GM12878 (cell line): Measurements from ENCODE around the gene RSPH1. TPM values are rescaled to one million over a fixed set of nuclear protein-coding genes. Genes with fewer than 3 reads are reported as not detected.

Experiments
- ATAC-seq: fragments of 200-7000 bp; cut with Tn5 transposase; 3 replicates; pipeline ENCODE4 v1.9.1; 2020; ENCODE audit warnings: mild to moderate bottlenecking, moderate library complexity
- BruUV-seq: library from RNA; stranded (reverse); fragments of 400-500 nt; replicated peaks from 2 replicates; lab custom pipeline; 2021; lab: Mats Ljungman, UMichigan
- CTCF ChIA-PET: fragments of 300-600 bp; sonication (Branson Sonifier 250); formaldehyde crosslinking; extraction: SDS; loops from one replicate; lab custom pipeline; 2021; ENCODE audit warnings: inconsistent platforms; lab: Yijun Ruan, JAX
- POLR2A ChIA-PET: fragments of 350-600 bp; formaldehyde crosslinking; extraction: SDS; loops from one replicate; lab custom pipeline; 2021; ENCODE audit warnings: inconsistent platforms; lab: Charles Lee
- RAD21 ChIA-PET: fragments of 300-600 bp; sonication (Branson Sonifier 250); formaldehyde crosslinking; loops from one replicate; lab custom pipeline; 2023; ENCODE audit warnings: antibody characterized with exemption; ENCODE audit not compliant: unreplicated experiment; lab: Charles Lee
- SMC1A ChIA-PET: fragments of 300-600 bp; sonication (Branson Sonifier 250); formaldehyde crosslinking; loops from one replicate; lab custom pipeline; 2023; ENCODE audit not compliant: unreplicated experiment, uncharacterized antibody; lab: Charles Lee
- DNase-seq: peaks from one replicate; pipeline ENCODE4 v3.0.0-alpha.2; 2011; ENCODE audit warnings: low read depth, low spot score
- FAIRE-seq: peaks from 3 replicates; lab custom pipeline; 2011; peaks lifted over from hg19 to GRCh38; lab: Jason Lieb, UNC
- H2AFZ ChIP-seq: 2 replicates; pipeline ENCODE4 v1.6.0; 2011; ENCODE audit warnings: low read depth, low read length, control low read depth; ENCODE audit not compliant: control insufficient read depth
- H3K27ac ChIP-seq: 2 replicates; pipeline ENCODE4 v1.5.1; 2011; ENCODE audit warnings: control low read depth; ENCODE audit not compliant: control insufficient read depth, insufficient read depth
- H3K27me3 ChIP-seq, 2 experiments: replicated peaks in 1 of 2; 2 replicates each; pipeline versions ENCODE4 v1.6.0 to v1.6.1; 2011; ENCODE audit warnings: low read length in 1 of 2; ENCODE audit not compliant: control insufficient read depth in 2 of 2, insufficient read depth in 2 of 2
- H3K36me3 ChIP-seq, 2 experiments: 2 replicates each; pipeline ENCODE4 v1.5.1; 2011; ENCODE audit warnings: low read length in 1 of 2; ENCODE audit not compliant: control insufficient read depth in 2 of 2, insufficient read depth in 2 of 2
- H3K4me1 ChIP-seq: 2 replicates; pipeline ENCODE4 v1.6.1; 2011; ENCODE audit warnings: mild to moderate bottlenecking, low read length, moderate library complexity, mixed read lengths; ENCODE audit not compliant: control insufficient read depth, insufficient read depth
- H3K4me2 ChIP-seq: 2 replicates; pipeline ENCODE4 v1.6.0; 2011; ENCODE audit warnings: control low read depth; ENCODE audit not compliant: control insufficient read depth, insufficient read depth
- H3K4me3 ChIP-seq: fragments of 200-600 bp; sonication (generic); 2 replicates; pipeline ENCODE4 v1.5.1; 2016
- H3K79me2 ChIP-seq: 2 replicates; pipeline ENCODE4 v1.6.0; 2011; ENCODE audit warnings: low read length; ENCODE audit not compliant: control insufficient read depth, insufficient read depth
- H3K9ac ChIP-seq: 2 replicates; pipeline ENCODE4 v1.8.0; 2011; ENCODE audit warnings: low read length, control low read depth, mixed read lengths; ENCODE audit not compliant: control insufficient read depth, insufficient read depth
- H3K9me3 ChIP-seq: replicated peaks from 3 replicates; pipeline ENCODE4 v1.5.1; 2011; ENCODE audit warnings: mild to moderate bottlenecking, low read length; ENCODE audit not compliant: control insufficient read depth, insufficient read depth
- H4K20me1 ChIP-seq: 2 replicates; pipeline ENCODE4 v1.6.0; 2011; ENCODE audit not compliant: control insufficient read depth, insufficient read depth
- CBX3 ChIP-seq: fragments of 200-600 bp; sonication (generic); IDR thresholded peaks from 2 replicates; pipeline ENCODE4 v1.6.1; 2016; ENCODE audit warnings: low read depth, borderline replicate concordance
- EP300 ChIP-seq, 2 experiments: fragments of 150-350 bp in 1 of 2; IDR thresholded peaks; 2 replicates each; pipeline ENCODE4 v1.6.1; 2011 to 2012; ENCODE audit warnings: low read depth in 2 of 2, low read length in 2 of 2, borderline replicate concordance in 1 of 2, improper control_type of control experiment in 1 of 2, inconsistent platforms in 1 of 2; ENCODE audit not compliant: control insufficient read depth in 1 of 2
- HCFC1 ChIP-seq: fragments of 150-350 bp; IDR thresholded peaks from 2 replicates; pipeline ENCODE4 v1.6.1; 2014; ENCODE audit warnings: low read length
- KAT2A ChIP-seq: conservative IDR thresholded peaks from 2 replicates; pipeline ENCODE4 v1.6.1; 2011; ENCODE audit warnings: low read depth, low read length; ENCODE audit not compliant: control insufficient read depth
- KLF5 ChIP-seq: fragments of 450-650 bp; IDR thresholded peaks from 2 replicates; pipeline ENCODE4 v1.6.1; 2014; ENCODE audit warnings: mild to moderate bottlenecking; ENCODE audit not compliant: partially characterized antibody
- NFXL1 ChIP-seq: fragments of 450-650 bp; IDR thresholded peaks from 2 replicates; pipeline ENCODE4 v1.6.1; 2017; ENCODE audit warnings: antibody characterized with exemption, mild to moderate bottlenecking, borderline replicate concordance
- STAT1 ChIP-seq: fragments of 450-650 bp; conservative IDR thresholded peaks from 2 replicates; pipeline ENCODE4 v1.6.1; 2014; ENCODE audit warnings: antibody characterized with exemption, mild to moderate bottlenecking
- WGBS: methylation state at CpG from one replicate; pipeline ENCODE4 v1.1.6; 2016; ENCODE audit warnings: low lambda C conversion rate; ENCODE audit not compliant: insufficient replicate concordance, insufficient coverage; ENCODE audit errors: missing lambda C conversion rate; 5-methylcytosine and 5-hydroxymethylcytosine counted together
- in situ Hi-C: fragments of 300-500 bp; cut with MboI; formaldehyde crosslinking; loops from 9 replicates; pipeline ENCODE4 v1.14.3; 2018; ENCODE audit warnings: mixed read lengths
- intact Hi-C: fragments of 100-400 bp; cut with micrococcal nuclease; formaldehyde crosslinking; loops from one replicate; pipeline ENCODE4 v1.14.2; 2022; ENCODE audit not compliant: unreplicated experiment
- polyA plus RNA-seq, 11 experiments: library from polyadenylated mRNA; depleted of rRNA in 4 of 11; unstranded in 6 of 11; stranded (reverse) in 5 of 11; fragments of >200 nt; fragmentation: Nextera tagmentation in 4 of 11; fragmentation: Illumina TruSeq in 1 of 11; extraction: Ambion mirVana in 4 of 11; extraction: Trizol in 1 of 11; gene quantifications; 1 replicate in 1 of 11; 2 replicates in 10 of 11; pipeline versions ENCODE4 v1.2.1 to v1.2.3, GENCODE V29; 2011 to 2016; ENCODE audit warnings: inconsistent platforms in 2 of 11, missing spikeins in 2 of 11, low read depth in 1 of 11
- total RNA-seq, 4 experiments: library from RNA; depleted of rRNA in 3 of 4; stranded (reverse); fragments of >200 nt in 3 of 4; fragmentation: Illumina TruSeq in 1 of 4; extraction: Trizol in 1 of 4; gene quantifications; 2 replicates each; pipeline versions ENCODE4 v1.2.1 to v1.2.3, GENCODE V29; 2013 to 2021
- TF ChIP-seq, protein P1 (sequence below): fragments of 450-650 bp; IDR thresholded peaks from 2 replicates; pipeline ENCODE4 v1.6.1; 2017; ENCODE audit warnings: antibody characterized with exemption, mild to moderate bottlenecking, moderate library complexity
- TF ChIP-seq, protein P2 (sequence below): fragments of 450-650 bp; IDR thresholded peaks from 2 replicates; pipeline ENCODE4 v1.6.1; 2018; ENCODE audit warnings: borderline replicate concordance, mild to moderate bottlenecking; ENCODE audit not compliant: partially characterized antibody
- TF ChIP-seq, protein P3 (sequence below): fragments of 450-650 bp; conservative IDR thresholded peaks from 2 replicates; pipeline ENCODE4 v1.6.1; 2017; ENCODE audit warnings: mild to moderate bottlenecking, moderate library complexity

The RSPH1 gene
- total and polyA plus RNA-seq, 10 of the 15 experiments (the other 5 are each of a cell fraction or from before 2014, with no cell fraction given): 0.11 to 1.4 (median 0.38) TPM

DNA sequence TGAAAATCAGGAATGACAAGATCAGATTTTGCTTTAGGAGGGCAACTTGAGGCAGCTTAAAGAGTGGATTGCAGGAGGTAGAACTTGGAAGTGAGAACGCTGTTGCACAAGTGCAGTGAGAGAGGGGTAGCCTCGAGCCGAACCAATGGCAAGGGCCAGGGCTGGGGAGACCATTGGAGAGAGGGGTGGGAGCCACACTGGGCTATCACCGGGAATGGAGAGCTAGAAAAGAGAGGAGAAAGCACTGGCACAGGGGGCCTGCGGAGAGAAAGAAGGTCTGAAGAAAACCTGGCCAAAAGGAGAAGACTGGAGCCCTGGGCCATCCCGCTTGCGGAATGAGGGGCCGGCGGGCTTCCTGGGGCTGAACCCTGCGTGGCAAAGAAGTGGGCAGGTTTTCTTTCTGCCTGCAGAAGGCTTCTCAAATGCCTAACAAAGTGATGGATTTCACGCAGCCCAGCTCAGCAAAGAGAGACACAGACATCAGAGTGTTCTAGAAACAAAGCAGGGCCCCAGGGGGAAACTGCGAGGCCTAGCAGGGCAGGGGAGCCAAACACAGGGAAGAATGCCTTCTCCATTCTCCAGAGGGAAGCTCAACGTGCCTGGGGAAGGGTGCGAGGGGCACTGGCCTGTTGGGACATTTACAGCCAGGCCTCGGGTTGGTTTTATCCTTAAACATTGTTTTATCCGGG is 16.5 kb upstream of the RSPH1 start:
- FAIRE-seq: no peak
- CTCF ChIA-PET: interaction anchor here (0.9 to 4.9 kb wide), 5 partner anchors 11 to 58 kb away, joined by 3 to 25 read pairs (median 4); no protein-coding TSS in a partner anchor
- TF ChIP-seq NFXL1 (no peak), HCFC1 (no peak), STAT1 (no peak), CBX3 (no peak), KLF5 (no peak), KAT2A (no peak), EP300 (IDR thresholded peaks at IDR 0.05; ENCODE audit: borderline replicate concordance in 1 of 2, control insufficient read depth in 1 of 2, low read depth in 2 of 2, low read length in 2 of 2) (no peak)
- TF ChIP-seq, protein P1, sequence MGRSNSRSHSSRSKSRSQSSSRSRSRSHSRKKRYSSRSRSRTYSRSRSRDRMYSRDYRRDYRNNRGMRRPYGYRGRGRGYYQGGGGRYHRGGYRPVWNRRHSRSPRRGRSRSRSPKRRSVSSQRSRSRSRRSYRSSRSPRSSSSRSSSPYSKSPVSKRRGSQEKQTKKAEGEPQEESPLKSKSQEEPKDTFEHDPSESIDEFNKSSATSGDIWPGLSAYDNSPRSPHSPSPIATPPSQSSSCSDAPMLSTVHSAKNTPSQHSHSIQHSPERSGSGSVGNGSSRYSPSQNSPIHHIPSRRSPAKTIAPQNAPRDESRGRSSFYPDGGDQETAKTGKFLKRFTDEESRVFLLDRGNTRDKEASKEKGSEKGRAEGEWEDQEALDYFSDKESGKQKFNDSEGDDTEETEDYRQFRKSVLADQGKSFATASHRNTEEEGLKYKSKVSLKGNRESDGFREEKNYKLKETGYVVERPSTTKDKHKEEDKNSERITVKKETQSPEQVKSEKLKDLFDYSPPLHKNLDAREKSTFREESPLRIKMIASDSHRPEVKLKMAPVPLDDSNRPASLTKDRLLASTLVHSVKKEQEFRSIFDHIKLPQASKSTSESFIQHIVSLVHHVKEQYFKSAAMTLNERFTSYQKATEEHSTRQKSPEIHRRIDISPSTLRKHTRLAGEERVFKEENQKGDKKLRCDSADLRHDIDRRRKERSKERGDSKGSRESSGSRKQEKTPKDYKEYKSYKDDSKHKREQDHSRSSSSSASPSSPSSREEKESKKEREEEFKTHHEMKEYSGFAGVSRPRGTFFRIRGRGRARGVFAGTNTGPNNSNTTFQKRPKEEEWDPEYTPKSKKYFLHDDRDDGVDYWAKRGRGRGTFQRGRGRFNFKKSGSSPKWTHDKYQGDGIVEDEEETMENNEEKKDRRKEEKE: no peak
- TF ChIP-seq, protein P2, sequence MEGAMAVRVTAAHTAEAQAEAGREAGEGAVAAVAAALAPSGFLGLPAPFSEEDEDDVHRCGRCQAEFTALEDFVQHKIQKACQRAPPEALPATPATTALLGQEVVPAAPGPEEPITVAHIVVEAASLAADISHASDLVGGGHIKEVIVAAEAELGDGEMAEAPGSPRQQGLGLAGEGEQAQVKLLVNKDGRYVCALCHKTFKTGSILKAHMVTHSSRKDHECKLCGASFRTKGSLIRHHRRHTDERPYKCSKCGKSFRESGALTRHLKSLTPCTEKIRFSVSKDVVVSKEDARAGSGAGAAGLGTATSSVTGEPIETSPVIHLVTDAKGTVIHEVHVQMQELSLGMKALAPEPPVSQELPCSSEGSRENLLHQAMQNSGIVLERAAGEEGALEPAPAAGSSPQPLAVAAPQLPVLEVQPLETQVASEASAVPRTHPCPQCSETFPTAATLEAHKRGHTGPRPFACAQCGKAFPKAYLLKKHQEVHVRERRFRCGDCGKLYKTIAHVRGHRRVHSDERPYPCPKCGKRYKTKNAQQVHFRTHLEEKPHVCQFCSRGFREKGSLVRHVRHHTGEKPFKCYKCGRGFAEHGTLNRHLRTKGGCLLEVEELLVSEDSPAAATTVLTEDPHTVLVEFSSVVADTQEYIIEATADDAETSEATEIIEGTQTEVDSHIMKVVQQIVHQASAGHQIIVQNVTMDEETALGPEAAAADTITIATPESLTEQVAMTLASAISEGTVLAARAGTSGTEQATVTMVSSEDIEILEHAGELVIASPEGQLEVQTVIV: no peak
- TF ChIP-seq, protein P3, sequence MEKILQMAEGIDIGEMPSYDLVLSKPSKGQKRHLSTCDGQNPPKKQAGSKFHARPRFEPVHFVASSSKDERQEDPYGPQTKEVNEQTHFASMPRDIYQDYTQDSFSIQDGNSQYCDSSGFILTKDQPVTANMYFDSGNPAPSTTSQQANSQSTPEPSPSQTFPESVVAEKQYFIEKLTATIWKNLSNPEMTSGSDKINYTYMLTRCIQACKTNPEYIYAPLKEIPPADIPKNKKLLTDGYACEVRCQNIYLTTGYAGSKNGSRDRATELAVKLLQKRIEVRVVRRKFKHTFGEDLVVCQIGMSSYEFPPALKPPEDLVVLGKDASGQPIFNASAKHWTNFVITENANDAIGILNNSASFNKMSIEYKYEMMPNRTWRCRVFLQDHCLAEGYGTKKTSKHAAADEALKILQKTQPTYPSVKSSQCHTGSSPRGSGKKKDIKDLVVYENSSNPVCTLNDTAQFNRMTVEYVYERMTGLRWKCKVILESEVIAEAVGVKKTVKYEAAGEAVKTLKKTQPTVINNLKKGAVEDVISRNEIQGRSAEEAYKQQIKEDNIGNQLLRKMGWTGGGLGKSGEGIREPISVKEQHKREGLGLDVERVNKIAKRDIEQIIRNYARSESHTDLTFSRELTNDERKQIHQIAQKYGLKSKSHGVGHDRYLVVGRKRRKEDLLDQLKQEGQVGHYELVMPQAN: no peak

More for the DNA sequence above, 16.5 kb upstream of the RSPH1 start:
- H3K27ac ChIP-seq: no peak overlapping the region
- H3K9me3 ChIP-seq: no peaks in the 10 kb centered on the region
- in situ Hi-C loops (no loop called here), intact Hi-C loops (no loop called here)
- no peaks in the 10 kb centered on the region for H3K36me3 ChIP-seq
- H2AFZ ChIP-seq: no peak overlapping the region
- ATAC-seq: no peak
- H3K79me2 ChIP-seq: peaks cover 16% of the 10 kb centered on the region
- 96% methylated on average over 15 of the region's 16 CpGs for WGBS
- no peak overlapping the region for H3K4me3 ChIP-seq
- no peak for DNase-seq
- H3K4me1 ChIP-seq: peaks cover 11% of the 10 kb centered on the region
- H3K27me3 ChIP-seq: no peaks in the 10 kb centered on the region
- no TSS peak for BruUV-seq
- H4K20me1 ChIP-seq: no peaks in the 10 kb centered on the region
- no peak overlapping the region for H3K9ac ChIP-seq
- ChIA-PET POLR2A (interaction anchor here (0.6 to 7.1 kb wide), 4 partner anchors 13 to 476 kb away, joined by 4 to 82 read pairs (median 28); no protein-coding TSS in a partner anchor), SMC1A (interaction anchor here (0.7 to 7.1 kb wide), 8 partner anchors 9 to 44 kb away, joined by 3 to 78 read pairs (median 6); no protein-coding TSS in a partner anchor), RAD21 (interaction anchor here (0.9 to 1.7 kb wide), 6 partner anchors 24 to 57 kb away, joined by 3 to 9 read pairs (median 4); no protein-coding TSS in a partner anchor)
- H3K4me2 ChIP-seq: no peak overlapping the region
